LNCaP clone FGC (cell line): Measurements from ENCODE around the gene ZNF566.
A peak's percentile ranks its signal among the peaks of the same experiment; 100 is the strongest.

Experiments
- DNase-seq: peaks from one replicate; pipeline ENCODE4 v3.0.0-alpha.2; 2011; ENCODE audit warnings: low read depth
- H3K4me3 ChIP-seq: 2 replicates; pipeline ENCODE4 v1.5.1; 2011; ENCODE audit warnings: mild to moderate bottlenecking, low read depth, low read length, control low read depth
- TF ChIP-seq, protein P1 (sequence below): IDR thresholded peaks from 2 replicates; pipeline ENCODE4 v1.5.1; 2012; ENCODE audit warnings: mild to moderate bottlenecking; ENCODE audit not compliant: control insufficient read depth, insufficient read depth; ENCODE audit errors: extremely low read depth

Gene ZNF566

GRCh38 chr19:36489920-36490415 is 607 bp upstream of the ZNF566 start:
- peak; percentile 91 for DNase-seq
- TF ChIP-seq, protein P1, sequence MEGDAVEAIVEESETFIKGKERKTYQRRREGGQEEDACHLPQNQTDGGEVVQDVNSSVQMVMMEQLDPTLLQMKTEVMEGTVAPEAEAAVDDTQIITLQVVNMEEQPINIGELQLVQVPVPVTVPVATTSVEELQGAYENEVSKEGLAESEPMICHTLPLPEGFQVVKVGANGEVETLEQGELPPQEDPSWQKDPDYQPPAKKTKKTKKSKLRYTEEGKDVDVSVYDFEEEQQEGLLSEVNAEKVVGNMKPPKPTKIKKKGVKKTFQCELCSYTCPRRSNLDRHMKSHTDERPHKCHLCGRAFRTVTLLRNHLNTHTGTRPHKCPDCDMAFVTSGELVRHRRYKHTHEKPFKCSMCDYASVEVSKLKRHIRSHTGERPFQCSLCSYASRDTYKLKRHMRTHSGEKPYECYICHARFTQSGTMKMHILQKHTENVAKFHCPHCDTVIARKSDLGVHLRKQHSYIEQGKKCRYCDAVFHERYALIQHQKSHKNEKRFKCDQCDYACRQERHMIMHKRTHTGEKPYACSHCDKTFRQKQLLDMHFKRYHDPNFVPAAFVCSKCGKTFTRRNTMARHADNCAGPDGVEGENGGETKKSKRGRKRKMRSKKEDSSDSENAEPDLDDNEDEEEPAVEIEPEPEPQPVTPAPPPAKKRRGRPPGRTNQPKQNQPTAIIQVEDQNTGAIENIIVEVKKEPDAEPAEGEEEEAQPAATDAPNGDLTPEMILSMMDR: no peak
- H3K4me3 ChIP-seq: peak overlapping the region; percentile 83

DNA sequence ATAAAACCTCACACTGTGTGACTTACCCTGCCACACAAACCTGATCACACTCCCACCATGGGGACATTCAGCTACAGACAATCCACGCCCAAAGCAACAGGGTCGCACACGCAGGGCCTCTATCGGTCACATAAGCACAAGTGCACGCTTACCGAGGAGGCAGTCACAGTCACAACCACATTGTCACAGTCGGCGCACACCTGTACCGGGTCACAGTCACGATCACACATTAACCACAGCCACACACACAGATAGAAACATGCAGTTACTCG is 579 bp downstream of the ZNF566 start:
- TF ChIP-seq, protein P1: peak; percentile 19; the same call in 1 of the 2 replicates
- H3K4me3 ChIP-seq: peak overlapping the region; percentile 83
- no peak for DNase-seq

- no peak for DNase-seq
- TF ChIP-seq, protein P1: no peak
- H3K4me3 ChIP-seq: peak overlapping the region; percentile 83
Measured at GRCh38 chr19:36488118-36488845, 1.1 kb downstream of the ZNF566 start.

DNA sequence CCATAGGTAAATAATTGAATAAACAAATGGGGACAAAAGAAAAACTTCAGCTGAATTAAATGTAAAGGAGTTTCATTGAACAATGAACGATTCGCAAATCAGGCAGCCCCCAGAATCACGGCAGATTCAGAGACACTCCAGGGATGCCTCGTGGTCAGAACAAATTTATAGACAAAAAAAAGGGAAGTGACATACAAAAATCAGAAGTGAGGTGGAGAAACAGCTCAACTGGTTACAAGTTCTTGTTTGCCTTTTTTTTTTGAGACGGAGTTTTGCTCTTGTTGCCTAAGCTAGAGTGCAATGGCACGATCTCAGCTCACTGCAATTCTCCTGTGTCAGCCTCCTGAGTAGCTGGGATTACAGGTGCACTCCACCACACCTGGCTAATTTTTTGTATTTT is 5.7 kb downstream of the ZNF566 start:
- TF ChIP-seq, protein P1: no peak
- no peak overlapping the region for H3K4me3 ChIP-seq
- no peak for DNase-seq

GRCh38 chr19:36482876-36483275 is 6.5 kb downstream of the ZNF566 start:
- no peak for DNase-seq
- TF ChIP-seq, protein P1: no peak
- no peak overlapping the region for H3K4me3 ChIP-seq

DNA sequence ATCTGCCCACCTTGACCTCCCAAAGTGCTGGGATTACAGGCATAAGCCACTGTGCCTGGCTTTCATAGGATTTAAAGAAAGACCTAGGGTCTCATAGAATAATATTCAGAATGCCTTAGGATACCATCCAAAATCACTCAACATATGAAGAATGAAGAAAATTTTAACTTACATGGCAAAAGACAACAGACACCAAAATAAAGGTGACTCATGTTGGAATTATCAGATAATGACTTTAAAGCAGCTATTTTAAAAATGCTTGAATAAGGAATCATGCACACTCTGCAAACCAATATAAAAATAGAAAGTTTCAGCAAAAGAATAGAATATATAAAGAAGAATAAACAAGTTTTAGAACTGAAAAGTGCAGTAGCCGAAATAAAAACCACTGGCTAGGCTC is 29.3 kb downstream of the ZNF566 start:
- H3K4me3 ChIP-seq: no peak overlapping the region
- TF ChIP-seq, protein P1: no peak
- no peak for DNase-seq

- TF ChIP-seq, protein P1: no peak
- DNase-seq: no peak
- H3K4me3 ChIP-seq: no peak overlapping the region
Measured at GRCh38 chr19:36456831-36457230, 32.5 kb downstream of the ZNF566 start.
